Activated T-helper 1 cell treated with anti-CD3 and anti-CD28 coated beads, Interleukin-12 subunit alpha, Interleukin-12 subunit beta, Interleukin-2, Interleukin-4 antibody, amounts not matched to agents 30 ng/mL and 10 ng/mL and 1 ng/mL, durations not matched to agents 14 hours and 24 hours and 36 hours (primary cell): ENCODE data around the gene CD38. TPM values are rescaled to one million over a fixed set of nuclear protein-coding genes. Genes with fewer than 3 reads are reported as not detected.

Experiments used
- DNase-seq: peaks from one replicate; pipeline ENCODE4 v3.0.0; 2021; ENCODE audit warnings: low spot score
- H3K27ac Mint-ChIP-seq: one replicate; pipeline ENCODE4 v1.8.0; 2021; ENCODE audit warnings: mild to moderate bottlenecking, mixed read lengths
- H3K27me3 Mint-ChIP-seq: one replicate; pipeline ENCODE4 v1.8.0; 2022; ENCODE audit warnings: mild to moderate bottlenecking, moderate library complexity, mixed read lengths; ENCODE audit not compliant: insufficient read depth
- H3K36me3 Mint-ChIP-seq: one replicate; pipeline ENCODE4 v1.8.0; 2021; ENCODE audit warnings: low read depth, mixed read lengths
- H3K4me1 Mint-ChIP-seq: one replicate; pipeline ENCODE4 v1.8.0; 2021; ENCODE audit warnings: low read depth, mixed read lengths
- H3K4me3 Mint-ChIP-seq: one replicate; pipeline ENCODE4 v1.8.0; 2021; ENCODE audit warnings: mild to moderate bottlenecking, moderate library complexity, mixed read lengths
- H3K9me3 Mint-ChIP-seq: one replicate; pipeline ENCODE4 v1.8.0; 2021; ENCODE audit warnings: mixed read lengths
- intact Hi-C: fragments of 100-400 bp; cut with micrococcal nuclease; formaldehyde crosslinking; loops from one replicate; pipeline ENCODE4 v1.15.1; 2024
- total RNA-seq: library from RNA; stranded (reverse); gene quantifications from 2 replicates; pipeline ENCODE4 v1.2.3, GENCODE V29; 2022

The CD38 gene
- total RNA-seq, 1 donor from 2014 or later, result 152 TPM

DNA sequence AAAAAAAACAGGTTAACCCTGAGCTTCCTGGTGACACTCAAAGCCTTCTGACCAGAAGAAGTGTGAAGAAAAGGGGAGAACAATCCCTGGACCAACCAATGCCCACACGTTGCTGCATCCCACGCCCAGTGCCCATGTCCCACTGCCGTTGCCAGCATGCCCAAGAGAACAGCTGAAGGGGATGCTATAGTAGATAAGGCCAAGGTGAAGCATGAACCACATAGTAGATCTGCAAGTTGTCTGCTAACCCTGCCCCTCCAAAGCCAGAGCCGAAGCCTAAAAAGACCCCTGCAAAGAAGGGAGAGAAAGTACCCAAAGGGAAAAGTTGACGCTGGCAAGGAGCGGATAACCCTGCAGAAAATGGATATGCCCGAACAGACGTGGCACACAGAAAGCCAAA lies 11.3 kb upstream of the CD38 start:
- Mint-ChIP-seq H3K27me3 (no peaks in the 10 kb centered on the region), H3K4me3 (peak overlapping the region; percentile 66), H3K4me1 (peaks cover 75% of the 10 kb centered on the region), H3K9me3 (peaks cover 9% of the 10 kb centered on the region), H3K27ac (peak overlapping the region; percentile 87), H3K36me3 (peaks cover 10% of the 10 kb centered on the region)
- intact Hi-C loops, result loop anchor here (1.0 kb wide), 2 partner anchors 11 kb away; partner anchors contain the start of gene CD38
- no peak for DNase-seq

DNA sequence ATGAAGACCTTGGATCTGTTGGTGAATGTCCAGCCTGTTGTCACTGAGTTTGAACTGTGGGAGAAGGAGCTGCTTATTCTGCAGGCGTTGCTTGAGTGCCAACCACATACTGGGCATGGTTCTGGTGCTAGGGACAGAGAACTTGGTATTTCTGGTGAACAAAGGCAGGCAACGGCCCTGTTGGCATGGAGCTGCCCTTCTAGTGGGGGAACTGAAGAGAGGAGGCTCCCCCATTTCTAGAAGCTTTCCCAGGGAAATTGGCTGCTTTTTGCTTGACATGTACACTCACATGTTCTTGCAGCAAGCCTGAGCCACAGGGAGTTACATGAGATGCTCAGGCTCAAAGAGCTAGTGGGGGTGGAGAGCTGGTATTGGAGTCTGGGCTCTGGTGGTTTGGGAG lies 8.9 kb upstream of the CD38 start:
- Mint-ChIP-seq H3K36me3 (peaks cover 20% of the 10 kb centered on the region), H3K27me3 (no peaks in the 10 kb centered on the region), H3K4me3 (no peak overlapping the region), H3K4me1 (peaks cover 86% of the 10 kb centered on the region), H3K27ac (peak overlapping the region; percentile 66), H3K9me3 (peaks cover 9% of the 10 kb centered on the region)
- intact Hi-C loops, result no loop called here
- DNase-seq, result no peak

DNA sequence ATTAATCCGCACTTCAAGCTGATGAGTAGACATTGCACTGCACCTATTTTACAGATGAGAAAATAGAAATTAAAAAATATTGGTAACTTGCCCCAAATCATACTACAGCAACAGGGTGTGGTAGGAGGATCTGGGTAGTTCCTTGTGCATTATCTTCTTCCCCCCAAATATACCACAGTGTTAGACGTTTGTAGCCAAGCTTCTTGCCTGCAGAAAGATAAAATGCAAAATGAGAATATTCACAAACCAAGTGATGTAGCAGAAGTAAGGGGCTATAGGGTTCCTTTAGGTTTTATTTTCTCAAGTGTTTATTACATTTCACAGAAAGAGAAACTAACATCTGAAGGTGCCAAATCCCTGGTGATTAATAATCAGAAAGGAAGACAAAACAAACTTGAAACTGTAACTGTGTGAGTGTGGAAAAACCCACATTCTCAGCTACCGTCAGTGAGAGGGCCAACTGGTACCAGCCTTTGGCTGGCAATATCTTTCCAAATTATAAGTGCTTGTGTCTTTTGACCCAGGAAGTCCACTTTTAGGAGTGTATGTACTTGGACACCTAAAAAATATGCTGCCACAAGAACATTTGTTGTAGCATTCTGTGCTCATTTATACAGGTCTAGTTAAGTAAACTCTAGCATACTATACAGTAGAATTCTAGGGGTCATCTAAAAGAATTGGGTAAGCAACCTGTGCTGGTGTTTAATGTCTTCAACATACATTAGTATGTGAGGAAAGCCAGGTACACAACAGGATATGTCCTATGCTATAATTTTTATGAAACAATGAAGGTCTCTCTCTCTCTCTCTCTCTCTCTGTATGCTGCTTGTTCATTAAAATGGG lies 6.7 kb upstream of the CD38 start:
- H3K27me3 Mint-ChIP-seq, result no peaks in the 10 kb centered on the region
- no peaks in the 10 kb centered on the region for H3K9me3 Mint-ChIP-seq
- peaks cover 85% of the 10 kb centered on the region for H3K4me1 Mint-ChIP-seq
- H3K4me3 Mint-ChIP-seq, result peak overlapping the region; percentile 66
- peak; percentile 37 for DNase-seq
- intact Hi-C loops, result loop anchor here (1.0 to 5.0 kb wide), 6 partner anchors 8 to 769 kb away; partner anchors contain the start of gene CPEB2
- peaks cover 20% of the 10 kb centered on the region for H3K36me3 Mint-ChIP-seq
- H3K27ac Mint-ChIP-seq, result peak overlapping the region; percentile 86

DNA sequence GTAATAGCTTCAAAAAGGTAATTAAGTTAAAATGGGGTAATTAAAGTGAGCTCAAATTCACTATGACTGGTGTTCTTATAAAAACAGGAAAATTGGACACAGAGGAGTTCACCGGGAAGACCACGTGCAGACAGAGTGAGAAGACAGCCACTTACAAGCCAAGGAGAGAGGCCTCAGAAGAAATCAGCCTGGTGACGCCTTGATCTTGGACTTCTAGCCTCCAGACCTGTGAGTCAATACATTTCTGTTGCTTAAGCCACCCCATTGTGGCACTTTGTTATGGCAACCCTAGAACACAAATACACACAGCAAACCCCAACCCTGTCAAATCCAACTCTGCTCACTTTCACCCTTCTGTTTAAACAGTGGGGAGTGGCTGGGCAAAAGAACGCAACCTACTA lies 4.1 kb upstream of the CD38 start:
- Mint-ChIP-seq H3K27ac (peak overlapping the region; percentile 47), H3K4me3 (peak overlapping the region; percentile 1), H3K27me3 (no peaks in the 10 kb centered on the region), H3K9me3 (no peaks in the 10 kb centered on the region), H3K4me1 (peaks cover 88% of the 10 kb centered on the region), H3K36me3 (peaks cover 18% of the 10 kb centered on the region)
- DNase-seq, result no peak
- intact Hi-C loops, result loop anchor here (5.0 kb wide), 1 partner anchor 772 kb away; the partner anchor contains the start of gene CPEB2

DNA sequence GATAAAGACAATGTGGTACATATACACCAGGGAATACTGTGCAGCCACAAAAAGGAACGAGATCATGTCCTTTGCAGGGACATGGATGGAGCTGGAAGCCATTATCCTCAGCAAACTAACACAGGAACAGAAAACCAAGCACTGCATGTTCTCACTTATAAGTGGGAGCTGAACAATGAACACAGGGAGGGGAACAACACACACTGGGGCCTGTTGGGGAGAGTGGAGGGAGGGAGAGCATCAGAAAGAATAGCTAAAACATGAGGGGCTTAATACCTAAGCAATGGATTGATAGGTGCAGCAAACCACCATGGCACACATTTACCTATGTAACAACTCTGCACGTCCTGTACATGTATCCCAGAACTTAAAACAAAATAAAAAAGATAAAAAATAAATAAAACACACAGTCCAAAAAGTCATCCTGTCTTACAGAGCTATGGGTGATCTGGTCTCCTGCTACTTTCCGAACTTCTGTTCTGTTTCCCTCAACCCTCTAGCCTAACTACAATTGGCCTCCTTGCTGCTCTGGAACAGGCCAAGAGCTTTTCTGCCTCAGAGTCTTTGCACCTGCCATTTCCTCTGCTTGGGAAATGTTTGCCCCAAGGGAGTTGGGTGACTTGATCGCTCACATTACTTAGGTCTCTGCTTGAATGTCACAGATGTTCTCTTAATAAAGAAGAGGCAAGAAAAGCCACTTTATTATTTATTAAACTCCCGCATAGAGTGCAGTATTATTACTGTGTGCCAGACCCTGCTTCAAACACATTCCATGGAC lies 1.1 kb upstream of the CD38 start:
- peak overlapping the region; percentile 93 for H3K4me3 Mint-ChIP-seq
- intact Hi-C loops, result no loop called here
- peaks cover 86% of the 10 kb centered on the region for H3K4me1 Mint-ChIP-seq
- no peaks in the 10 kb centered on the region for H3K27me3 Mint-ChIP-seq
- H3K9me3 Mint-ChIP-seq, result no peaks in the 10 kb centered on the region
- peak overlapping the region; percentile 61 for H3K27ac Mint-ChIP-seq
- peaks cover 44% of the 10 kb centered on the region for H3K36me3 Mint-ChIP-seq
- no peak for DNase-seq

DNA sequence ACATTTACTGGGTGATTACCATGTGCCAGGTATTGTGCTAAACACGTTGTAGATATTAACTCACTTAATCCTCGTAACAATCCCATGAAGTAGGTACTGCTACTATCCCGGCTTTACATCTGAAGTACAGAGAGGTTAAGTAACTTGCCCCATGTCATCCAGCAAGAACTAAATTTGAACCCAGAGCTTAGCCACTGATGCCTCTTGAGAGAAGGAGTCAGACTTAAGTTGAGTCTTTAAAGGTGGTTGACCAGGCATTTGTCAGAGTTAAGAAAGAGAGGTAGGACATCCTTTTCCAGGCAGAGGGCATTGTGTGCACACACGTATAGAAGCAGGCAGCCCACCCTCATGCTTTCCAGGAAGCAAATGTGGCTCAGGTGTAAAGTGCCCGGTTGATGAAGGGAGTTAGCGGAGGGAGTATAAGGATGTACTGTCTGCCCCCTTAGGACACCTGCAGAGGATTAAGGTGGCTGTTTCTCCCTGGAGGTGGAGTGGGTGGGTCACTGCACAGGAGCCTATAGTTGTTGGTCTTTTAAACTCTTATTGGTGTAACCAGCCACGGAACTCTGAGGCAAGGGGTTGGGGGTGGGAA lies 335 bp upstream of the CD38 start:
- H3K27me3 Mint-ChIP-seq, result no peaks in the 10 kb centered on the region
- H3K4me1 Mint-ChIP-seq, result peaks cover 86% of the 10 kb centered on the region
- peaks cover 47% of the 10 kb centered on the region for H3K36me3 Mint-ChIP-seq
- peak overlapping the region; percentile 93 for H3K4me3 Mint-ChIP-seq
- DNase-seq, result no peak
- H3K27ac Mint-ChIP-seq, result peak overlapping the region; percentile 92
- intact Hi-C loops, result loop anchor here (1.0 to 2.0 kb wide), 3 partner anchors 11 to 75 kb away; partner anchors contain the start of gene BST1
- H3K9me3 Mint-ChIP-seq, result no peaks in the 10 kb centered on the region

DNA sequence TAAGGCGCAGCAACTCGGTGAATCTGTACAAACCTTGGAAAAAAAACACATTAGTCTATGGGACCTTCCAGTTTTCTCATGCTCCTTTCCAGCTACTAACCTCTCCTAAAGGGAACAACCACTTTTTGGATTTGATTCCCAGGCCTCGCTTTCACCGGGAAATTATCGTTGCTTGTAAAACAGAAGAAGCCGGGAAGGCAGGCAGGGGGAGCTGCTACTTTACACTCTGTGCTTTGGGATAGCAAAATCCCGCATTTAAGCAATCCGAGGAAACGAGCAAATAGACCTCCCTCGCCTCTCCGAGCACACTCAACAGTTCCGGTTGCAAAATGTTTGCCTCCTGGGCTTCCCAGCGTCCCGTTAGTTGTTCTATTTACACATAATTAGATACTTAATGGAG lies 1.2 kb downstream of the CD38 start:
- DNase-seq, result no peak
- Mint-ChIP-seq H3K9me3 (no peaks in the 10 kb centered on the region), H3K4me3 (peak overlapping the region; percentile 93), H3K27me3 (no peaks in the 10 kb centered on the region), H3K4me1 (peaks cover 86% of the 10 kb centered on the region), H3K27ac (peak overlapping the region; percentile 92), H3K36me3 (peaks cover 55% of the 10 kb centered on the region)
- intact Hi-C loops, result loop anchor here (1.0 to 2.0 kb wide), 6 partner anchors 8 to 124 kb away; partner anchors contain the start of genes BST1, FAM200B and FBXL5

DNA sequence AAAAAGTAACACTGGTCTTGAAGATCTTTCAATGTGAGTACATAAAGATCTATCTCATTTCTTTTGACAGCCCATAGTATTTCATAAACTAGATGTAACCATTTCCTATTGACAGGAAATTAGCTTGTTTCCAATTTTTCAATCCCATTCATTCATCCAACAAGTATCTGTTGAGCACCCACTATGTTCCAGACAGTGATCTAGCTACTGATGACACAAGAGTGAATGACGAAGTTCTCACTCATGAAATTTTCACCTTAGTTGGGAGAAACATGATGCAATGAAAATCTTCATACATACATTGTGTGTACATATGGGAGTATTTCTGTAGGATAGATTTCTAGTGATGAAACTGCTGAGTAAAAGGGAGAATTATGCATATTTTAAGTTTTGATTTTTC lies 1.7 kb downstream of the CD38 start:
- intact Hi-C loops, result loop anchor here (1.0 to 2.0 kb wide), 6 partner anchors 9 to 125 kb away; partner anchors contain the start of genes BST1, FAM200B and FBXL5
- Mint-ChIP-seq H3K36me3 (peaks cover 60% of the 10 kb centered on the region), H3K27me3 (no peaks in the 10 kb centered on the region), H3K4me3 (peak overlapping the region; percentile 93), H3K4me1 (peaks cover 86% of the 10 kb centered on the region), H3K9me3 (no peaks in the 10 kb centered on the region), H3K27ac (peak overlapping the region; percentile 92)
- DNase-seq, result no peak

DNA sequence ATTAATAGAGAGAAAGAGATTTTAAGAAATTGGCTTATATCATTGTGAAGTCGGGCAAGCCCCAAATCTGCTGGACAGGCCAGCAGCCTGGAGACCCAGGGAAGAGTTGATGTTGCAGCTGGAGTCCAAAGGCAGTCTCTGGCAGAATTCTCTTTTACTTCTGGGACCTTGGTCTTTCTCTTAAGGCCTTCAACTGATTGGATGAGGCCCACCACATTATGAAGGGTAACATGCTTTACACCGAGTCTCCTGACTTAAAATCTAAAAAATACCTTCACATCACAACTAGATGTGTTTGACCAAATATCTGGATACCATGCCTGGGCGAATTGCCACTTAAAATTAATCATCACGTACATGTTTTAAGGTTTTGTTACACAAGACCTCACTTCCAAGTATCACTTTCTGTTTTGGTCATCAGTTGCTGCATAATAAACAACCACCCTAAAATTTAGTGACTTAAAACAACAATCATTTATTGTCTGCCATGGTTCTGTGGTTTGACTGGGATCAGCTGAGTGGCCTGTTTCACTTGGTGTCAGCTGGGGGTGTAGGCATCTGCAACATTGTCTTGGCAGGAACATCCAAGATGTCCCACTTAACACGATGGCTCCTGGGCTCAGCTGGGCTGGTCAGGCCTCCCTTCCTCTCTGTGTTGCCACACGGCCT lies 3.4 kb downstream of the CD38 start:
- Mint-ChIP-seq H3K4me1 (peaks cover 82% of the 10 kb centered on the region), H3K27me3 (no peaks in the 10 kb centered on the region), H3K4me3 (peak overlapping the region; percentile 93), H3K9me3 (peaks cover 10% of the 10 kb centered on the region), H3K36me3 (peaks cover 71% of the 10 kb centered on the region), H3K27ac (peak overlapping the region; percentile 92)
- intact Hi-C loops, result loop anchor here (1.0 kb wide), 2 partner anchors 14 to 42 kb away; no protein-coding TSS in a partner anchor
- peak; percentile 48 for DNase-seq

DNA sequence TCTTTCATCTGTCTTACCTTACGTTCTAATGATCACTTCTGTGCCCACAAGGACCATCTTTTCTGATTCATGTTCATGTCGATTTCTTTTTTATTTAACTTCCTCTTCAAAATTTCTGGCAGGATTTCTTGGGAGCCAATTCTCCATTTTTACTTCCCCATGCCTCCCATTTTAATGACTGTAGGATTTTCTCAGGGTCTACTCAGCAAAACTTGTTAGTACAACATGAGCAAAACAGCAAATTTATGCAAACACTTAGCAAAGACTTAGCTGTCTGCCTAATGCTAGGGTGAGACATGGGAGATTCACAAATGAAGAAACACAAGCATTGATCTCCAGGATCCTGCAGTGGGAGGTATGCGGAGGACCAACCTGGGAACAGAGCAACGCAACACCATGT lies 5.5 kb downstream of the CD38 start:
- intact Hi-C loops, result no loop called here
- peaks cover 82% of the 10 kb centered on the region for H3K36me3 Mint-ChIP-seq
- no peak overlapping the region for H3K27ac Mint-ChIP-seq
- DNase-seq, result no peak
- peaks cover 81% of the 10 kb centered on the region for H3K4me1 Mint-ChIP-seq
- H3K4me3 Mint-ChIP-seq, result peak overlapping the region; percentile 41
- peaks cover 10% of the 10 kb centered on the region for H3K9me3 Mint-ChIP-seq
- H3K27me3 Mint-ChIP-seq, result no peaks in the 10 kb centered on the region

DNA sequence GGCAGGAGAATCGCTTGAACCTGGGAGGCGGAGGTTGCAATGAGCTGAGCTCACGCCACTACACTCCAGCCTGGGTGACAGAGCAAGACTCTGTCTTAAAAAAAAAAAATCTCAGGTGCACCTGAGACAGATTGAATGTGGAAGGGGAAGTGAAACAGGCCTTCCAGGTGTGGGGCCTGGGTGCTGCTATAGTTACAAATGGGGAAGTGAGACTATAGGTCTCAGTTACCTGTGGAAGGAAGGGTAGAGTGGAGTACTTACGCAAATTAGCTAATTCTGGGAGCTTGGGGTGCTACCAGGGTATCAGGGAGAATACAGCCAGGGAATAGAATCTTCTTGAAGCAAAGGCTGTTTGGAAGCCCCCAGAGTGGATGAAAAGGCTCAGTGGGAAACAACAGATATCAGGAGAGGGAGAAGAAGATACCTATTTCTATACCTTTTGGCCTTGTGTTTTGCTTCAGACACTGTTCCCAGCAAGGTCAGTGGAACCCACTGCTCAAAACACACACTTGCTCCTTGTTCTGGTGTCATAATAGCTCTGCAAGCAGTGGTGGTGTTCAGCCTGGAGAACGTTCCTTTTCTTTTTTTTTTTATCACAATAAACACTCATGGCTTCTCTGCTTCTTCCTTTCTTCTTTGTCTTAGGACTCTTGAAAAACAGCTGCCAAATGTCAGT lies 7.0 kb downstream of the CD38 start:
- no peaks in the 10 kb centered on the region for H3K27me3 Mint-ChIP-seq
- no peak overlapping the region for H3K4me3 Mint-ChIP-seq
- H3K27ac Mint-ChIP-seq, result peak overlapping the region; percentile 75
- DNase-seq, result no peak
- peaks cover 10% of the 10 kb centered on the region for H3K9me3 Mint-ChIP-seq
- peaks cover 82% of the 10 kb centered on the region for H3K4me1 Mint-ChIP-seq
- peaks cover 80% of the 10 kb centered on the region for H3K36me3 Mint-ChIP-seq
- intact Hi-C loops, result no loop called here

DNA sequence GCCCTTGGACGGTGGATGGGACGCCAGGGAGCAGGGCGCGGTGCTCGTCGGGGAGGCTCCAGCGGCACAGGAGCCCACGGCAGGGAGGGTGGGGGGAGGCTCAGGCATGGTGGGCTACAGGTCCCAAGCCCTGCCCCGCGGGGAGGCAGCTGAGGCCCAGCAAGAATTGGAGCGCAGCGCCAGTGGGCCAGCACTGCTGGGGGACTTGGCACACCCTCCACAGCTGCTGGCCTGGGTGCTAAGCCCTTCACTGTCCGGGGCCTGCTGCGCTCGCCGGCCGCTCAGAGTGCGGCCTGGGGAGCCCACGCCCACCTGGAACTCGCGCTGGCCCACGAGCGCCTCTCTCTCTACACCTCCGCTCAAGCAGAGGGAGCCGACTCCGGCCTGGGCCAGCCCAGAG lies 8.6 kb downstream of the CD38 start:
- no peak overlapping the region for H3K27ac Mint-ChIP-seq
- H3K36me3 Mint-ChIP-seq, result peaks cover 63% of the 10 kb centered on the region
- H3K4me1 Mint-ChIP-seq, result peaks cover 66% of the 10 kb centered on the region
- no peak for DNase-seq
- intact Hi-C loops, result no loop called here
- no peaks in the 10 kb centered on the region for H3K27me3 Mint-ChIP-seq
- H3K9me3 Mint-ChIP-seq, result peaks cover 10% of the 10 kb centered on the region
- no peak overlapping the region for H3K4me3 Mint-ChIP-seq
